C1 segment of cervical spinal cord (tissue), 14 donors: ENCODE data around the gene TRIOBP.
"Not testable (repeated sequence)": the region's sequence is repeated elsewhere in the genome, so short reads cannot be mapped to it uniquely, and the experiment has no call there.

Experiments
- DNase-seq, 14 donors: peaks; one replicate each; lab custom pipeline; 2025; lab: John Stamatoyannopoulos, UW

Gene TRIOBP, protein sequence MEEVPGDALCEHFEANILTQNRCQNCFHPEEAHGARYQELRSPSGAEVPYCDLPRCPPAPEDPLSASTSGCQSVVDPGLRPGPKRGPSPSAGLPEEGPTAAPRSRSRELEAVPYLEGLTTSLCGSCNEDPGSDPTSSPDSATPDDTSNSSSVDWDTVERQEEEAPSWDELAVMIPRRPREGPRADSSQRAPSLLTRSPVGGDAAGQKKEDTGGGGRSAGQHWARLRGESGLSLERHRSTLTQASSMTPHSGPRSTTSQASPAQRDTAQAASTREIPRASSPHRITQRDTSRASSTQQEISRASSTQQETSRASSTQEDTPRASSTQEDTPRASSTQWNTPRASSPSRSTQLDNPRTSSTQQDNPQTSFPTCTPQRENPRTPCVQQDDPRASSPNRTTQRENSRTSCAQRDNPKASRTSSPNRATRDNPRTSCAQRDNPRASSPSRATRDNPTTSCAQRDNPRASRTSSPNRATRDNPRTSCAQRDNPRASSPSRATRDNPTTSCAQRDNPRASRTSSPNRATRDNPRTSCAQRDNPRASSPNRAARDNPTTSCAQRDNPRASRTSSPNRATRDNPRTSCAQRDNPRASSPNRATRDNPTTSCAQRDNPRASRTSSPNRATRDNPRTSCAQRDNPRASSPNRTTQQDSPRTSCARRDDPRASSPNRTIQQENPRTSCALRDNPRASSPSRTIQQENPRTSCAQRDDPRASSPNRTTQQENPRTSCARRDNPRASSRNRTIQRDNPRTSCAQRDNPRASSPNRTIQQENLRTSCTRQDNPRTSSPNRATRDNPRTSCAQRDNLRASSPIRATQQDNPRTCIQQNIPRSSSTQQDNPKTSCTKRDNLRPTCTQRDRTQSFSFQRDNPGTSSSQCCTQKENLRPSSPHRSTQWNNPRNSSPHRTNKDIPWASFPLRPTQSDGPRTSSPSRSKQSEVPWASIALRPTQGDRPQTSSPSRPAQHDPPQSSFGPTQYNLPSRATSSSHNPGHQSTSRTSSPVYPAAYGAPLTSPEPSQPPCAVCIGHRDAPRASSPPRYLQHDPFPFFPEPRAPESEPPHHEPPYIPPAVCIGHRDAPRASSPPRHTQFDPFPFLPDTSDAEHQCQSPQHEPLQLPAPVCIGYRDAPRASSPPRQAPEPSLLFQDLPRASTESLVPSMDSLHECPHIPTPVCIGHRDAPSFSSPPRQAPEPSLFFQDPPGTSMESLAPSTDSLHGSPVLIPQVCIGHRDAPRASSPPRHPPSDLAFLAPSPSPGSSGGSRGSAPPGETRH (N-terminal part only)

DNA sequence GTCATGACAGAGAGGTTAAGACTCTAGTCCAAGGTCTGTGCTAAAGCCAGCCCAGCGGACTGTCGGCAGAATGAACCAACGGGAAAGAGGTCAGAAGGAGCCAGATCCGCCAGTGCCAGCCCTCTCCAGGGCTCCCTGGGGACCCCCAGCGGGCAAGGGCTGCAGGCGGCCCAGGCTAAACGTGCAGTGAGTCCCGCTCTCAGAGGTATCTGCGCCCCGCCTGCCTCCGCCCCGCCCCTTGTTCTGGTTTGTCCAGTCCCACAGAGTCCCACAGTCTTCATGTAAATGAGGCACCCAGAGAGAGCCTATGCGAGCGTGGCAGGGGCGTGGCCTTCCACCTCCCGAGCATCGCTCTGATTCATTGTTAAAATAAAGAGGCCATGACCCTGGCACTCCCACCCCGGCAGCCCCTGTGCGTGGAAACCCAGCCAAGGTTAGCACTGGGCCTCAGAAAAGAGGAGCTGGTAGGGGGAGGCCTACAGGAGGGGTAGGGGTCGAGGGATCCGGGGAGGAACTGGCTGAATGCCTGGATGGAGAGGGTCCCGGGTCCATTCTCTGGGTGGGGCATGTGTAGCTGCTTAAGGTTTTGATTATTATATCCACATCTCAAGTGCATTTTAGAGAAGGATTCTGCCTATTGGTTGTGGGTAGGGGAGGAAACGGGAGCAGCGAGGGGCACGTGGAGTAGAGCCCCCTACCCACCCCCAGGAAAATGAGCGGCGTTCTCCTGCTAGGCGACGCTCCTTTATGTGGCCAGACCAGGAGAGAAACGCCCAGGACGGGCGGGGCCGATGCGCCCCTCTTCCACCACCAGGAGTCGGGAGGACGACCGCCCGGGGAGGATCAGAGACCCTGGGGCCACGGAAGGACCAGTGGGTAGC lies at the start of gene TRIOBP:
TSS of gene TRIOBP (plus strand) at position 392 of the 881 bp plus-strand sequence. CDS start 4,318 bp downstream, outside the sequence.
- DNase-seq: peak in 11 of 14 donors; percentile 9 to 86 (median 57)

DNA sequence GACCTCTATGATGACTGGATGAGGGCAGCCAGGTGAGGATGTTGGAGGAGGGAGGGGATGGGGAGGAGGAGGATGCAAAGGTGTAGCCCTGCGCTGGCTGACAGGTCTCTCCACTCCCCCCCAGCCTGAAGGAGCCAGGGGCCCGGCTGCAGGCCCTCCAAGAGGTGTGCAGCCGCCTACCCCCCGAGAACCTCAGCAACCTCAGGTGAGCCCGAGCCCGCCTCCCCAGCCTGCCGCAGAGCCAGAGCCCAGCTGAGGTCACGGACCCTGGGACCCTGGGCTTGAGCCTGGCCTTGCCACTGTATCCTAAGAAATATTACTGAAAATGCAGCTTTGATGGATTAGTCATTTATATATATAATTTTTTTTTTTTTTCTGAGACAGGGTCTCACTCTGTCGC lies 49.5 kb upstream of the TRIOBP start:
- DNase-seq: no peak

DNA sequence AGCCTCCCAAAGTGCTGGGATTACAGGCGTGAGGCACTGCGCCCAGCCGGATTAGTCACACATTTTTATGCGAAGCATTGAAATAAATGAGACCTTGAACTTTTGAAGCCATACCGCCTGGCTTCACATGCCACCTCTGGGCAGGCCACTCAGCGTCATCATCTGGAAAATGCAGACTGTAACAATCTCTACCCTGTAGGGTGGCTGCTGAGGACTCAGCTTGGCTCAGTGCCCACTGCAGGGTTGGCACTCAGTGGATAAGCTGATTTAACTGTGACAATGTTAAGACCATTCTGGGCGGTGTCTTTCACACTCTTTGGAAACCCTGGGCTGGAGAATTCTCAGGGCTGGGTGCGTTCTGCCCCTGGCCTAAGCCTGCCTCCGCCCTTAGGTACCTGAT lies 48.9 kb upstream of the TRIOBP start:
- DNase-seq: no peak

DNA sequence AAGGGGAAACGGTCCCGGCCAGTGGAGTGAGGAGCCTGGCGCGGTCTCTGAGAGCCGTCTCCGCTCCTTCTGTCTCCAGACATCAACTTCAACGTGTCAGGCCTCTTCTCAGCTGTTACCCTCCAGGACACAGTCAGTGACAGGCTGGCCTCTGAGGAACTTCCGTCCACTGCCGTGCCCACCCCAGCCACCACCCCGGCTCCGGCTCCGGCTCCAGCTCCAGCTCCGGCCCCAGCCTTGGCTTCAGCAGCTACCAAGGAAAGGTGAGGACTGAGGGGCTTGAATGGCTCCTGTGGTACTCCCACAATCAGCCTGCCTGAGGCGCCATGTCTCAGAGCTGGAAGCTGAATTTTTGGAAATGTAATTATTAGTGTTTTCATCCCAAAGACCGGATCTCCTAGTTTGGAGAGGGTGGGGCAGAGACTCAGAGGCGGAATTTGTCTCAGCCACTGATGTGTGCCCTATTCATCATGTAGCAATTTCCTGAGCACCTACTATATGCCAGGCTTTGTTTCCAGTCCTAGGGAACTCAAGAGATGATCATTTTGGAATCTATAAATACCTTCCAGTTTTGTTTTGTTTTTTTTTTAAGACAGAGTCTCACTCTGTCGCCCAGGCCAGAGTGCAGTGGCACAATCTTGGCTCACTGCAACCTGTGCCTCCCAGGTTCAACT lies 46.2 kb upstream of the TRIOBP start:
- no peak for DNase-seq

DNA sequence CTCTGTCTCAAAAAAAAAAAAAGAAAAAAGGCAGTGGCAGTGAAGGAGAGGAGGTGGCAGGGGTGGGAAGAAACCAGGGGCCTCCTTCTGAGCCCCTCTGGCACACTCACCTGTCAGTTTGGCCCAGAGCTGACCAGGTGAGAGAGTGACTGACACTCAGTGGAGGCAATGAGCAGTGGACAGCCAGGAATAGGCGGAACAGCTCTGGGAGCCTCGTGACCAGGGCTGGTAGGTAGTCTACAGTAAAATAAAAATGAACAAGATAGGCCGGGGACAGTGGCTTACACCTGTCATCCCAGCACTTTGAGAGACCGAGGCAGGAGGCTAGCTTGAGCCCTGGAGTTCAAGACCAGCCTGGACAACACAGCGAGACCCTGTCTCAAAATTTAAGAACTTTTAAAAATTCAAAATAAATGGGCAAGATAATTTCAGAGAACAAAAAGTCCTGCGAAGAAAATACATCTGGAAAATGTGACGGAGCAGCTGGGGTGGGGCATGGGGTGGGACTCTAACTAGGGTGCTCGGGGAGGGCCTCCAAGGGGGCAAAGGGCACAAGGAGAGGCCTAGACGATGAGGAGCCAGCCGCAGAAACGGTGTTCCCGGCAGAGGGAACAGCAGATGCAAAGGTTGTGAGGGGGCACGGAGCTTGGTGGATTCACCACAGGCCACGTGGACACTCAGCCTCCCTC lies 42.1 kb upstream of the TRIOBP start:
- no peak for DNase-seq

DNA sequence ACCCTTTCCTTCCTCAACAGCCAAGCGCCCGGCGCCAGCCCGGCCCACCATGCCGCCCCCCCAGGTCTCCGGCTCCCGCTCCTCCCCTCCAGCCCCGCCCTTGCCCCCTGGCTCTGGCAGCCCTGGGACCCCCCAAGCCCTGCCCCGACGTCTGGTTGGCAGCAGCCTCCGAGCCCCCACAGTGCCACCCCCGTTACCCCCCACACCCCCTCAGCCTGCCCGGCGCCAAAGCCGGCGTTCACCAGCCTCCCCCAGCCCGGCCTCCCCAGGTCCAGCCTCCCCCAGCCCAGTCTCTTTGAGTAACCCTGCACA lies 41.6 kb upstream of the TRIOBP start:
- no peak for DNase-seq

DNA sequence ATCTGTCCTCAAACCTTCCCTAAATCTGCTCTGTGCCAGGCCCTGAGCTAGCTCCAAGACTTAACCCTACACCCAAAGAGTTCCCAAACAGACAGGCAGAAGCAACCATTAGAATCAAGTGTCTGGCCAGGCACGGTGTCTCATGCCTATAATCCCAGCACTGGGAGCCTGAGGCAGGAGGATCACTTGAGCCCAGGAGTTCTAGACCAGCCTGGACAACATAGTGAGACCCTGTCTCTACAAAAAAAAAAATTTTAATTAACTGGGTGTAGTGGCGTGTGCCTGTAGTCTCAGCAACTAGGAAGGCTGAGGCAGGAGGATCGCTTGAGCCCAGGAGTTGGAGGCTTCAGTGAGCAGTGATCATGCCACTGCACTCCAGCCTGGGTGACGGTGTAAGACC lies 40.3 kb upstream of the TRIOBP start:
- not testable (repeated sequence) for DNase-seq

DNA sequence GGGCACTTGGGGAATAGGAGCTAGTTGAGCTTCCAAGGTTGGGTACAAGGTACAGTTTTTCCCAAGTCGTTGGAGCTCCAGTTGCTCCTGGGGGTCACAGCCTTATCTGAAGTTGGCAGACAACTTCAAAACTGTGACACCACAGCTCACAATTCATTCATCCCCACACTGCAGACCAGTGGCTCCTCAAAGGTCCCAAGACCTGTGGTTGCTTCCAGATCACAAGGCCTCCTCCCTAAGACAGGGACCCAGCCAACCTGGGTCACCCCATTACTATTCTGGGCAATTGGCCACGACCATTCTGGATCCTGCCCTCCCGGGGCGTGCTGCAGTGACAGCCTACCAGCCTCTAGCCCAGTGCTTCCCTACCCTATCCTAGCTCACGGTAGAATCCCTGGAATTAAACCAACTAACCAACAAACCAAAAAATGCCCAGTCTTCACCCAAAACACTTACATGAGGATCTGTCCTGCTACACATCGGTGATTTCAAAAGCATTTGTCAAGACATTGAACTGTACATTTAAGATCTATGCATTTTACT lies 39.2 kb upstream of the TRIOBP start:
- peak in 1 of 14 donors; percentile 43 for DNase-seq

DNA sequence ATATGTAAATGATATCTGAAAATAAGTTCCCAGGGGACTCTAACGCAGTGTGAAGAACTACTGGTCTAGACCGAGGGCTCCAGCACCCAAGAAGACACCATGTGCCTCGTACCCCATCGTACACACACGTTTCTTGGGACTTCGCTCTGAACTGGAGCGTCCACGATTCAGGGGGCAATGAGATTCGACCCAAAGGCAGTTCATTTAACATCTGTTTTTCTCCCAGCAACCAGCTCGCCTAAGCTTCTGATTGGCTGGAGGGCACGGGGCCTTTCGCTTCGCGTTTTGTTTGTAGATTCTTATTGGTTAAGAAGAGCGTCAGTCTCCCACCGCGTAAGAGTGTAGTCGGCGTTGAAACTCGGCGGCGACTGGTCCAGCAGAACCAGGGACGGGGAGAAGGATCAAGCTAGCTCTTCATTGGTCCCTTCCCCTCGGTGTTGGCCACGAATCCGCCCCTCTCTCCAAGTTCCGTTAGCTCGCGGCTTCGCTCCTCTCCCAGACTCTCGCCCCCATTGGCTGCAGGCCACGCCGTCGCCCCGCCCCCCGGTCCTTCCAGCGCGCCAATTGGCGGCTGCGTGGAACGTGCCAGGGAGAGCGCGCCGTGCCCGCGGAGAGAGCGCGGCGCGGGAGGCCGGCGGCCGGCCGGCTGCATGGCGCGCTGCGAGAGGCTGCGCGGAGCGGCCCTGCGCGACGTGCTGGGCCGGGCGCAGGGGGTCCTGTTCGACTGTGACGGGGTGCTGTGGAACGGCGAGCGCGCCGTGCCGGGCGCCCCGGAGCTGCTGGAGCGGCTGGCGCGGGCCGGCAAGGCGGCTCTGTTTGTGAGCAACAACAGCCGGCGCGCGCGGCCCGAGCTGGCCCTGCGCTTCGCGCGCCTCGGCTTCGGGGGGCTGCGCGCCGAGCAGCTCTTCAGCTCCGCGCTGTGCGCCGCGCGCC lies 38.4 kb upstream of the TRIOBP start, which contains the start of gene PDXP:
TSS of gene PDXP (plus strand) at position 591 of the 933 bp plus-strand sequence. CDS start at position 651, 60 bp downstream.
- peak; percentile 88 to 100 (median 96) for DNase-seq

DNA sequence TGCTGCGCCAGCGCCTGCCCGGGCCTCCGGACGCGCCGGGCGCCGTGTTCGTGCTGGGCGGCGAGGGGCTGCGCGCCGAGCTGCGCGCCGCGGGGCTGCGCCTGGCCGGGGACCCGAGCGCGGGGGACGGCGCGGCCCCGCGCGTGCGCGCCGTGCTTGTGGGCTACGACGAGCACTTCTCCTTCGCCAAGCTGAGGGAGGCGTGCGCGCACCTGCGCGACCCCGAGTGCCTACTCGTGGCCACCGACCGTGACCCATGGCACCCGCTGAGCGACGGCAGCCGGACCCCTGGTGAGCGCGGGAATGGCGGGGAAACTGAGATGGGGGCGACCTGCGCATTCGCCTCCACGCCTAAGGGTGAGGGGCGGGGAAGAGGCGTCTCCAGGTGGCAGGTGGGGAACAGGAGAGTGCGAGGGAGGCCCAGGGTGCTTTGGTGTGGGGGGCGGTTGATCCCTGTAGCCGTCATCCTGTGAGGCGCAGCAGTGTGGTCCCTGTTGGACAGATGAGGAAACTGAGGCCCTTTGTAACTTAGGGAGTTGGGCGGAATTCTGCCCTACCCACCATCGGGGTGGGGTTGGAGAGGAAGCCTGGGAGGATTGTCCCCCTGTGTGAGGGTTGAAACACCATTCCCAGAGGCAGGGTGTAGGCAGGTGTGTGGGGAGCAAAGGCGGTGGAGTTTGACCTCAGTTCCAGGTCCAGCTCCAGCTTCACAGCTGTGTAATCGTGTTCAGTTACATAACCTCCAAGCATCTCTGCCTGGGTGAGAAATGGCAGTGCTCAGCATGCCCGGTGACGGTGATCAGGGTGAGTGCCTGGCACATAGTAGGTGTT lies 37.6 kb upstream of the TRIOBP start:
- peak in 2 of 14 donors; percentile 10 to 29 for DNase-seq

DNA sequence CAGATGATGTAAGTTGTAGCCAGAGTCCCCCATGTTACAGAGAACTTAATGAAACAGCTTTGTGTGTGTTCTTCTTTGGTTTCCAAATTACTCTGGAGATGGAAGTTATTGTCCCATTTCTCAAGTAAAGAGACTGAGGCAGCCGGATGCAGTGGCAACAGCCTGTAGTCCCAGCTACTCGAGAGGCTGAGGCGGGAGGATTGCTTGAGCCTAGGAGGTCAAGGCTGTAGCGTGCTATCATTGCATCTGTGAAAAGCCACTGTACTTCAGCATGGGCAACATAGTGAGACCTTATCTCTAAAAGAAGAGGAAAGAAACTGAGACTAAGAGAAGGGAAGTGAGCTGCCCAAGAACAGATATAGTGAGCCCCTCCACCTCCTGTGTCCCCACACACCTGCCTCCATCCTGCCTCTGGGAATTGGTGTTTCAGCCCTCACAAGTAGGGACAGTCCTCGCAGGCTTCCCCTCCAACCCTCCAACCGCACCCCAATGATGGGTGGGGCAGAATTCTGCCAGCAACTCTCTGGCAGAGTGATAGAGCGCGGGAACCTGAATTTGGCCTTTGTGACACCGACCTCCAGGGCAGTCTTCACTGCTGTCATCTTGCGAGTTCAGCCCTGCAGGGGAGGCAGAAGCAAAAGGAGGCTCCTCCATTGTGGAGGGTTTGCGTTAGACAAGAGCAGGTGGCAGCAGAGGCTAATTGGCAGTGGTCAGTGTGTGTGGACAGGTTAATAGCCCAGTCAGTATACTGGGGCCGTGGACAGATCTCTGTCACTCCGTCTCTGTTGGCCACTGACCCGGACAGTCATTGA lies 36.7 kb upstream of the TRIOBP start:
- peak in 1 of 14 donors; percentile 28 for DNase-seq

DNA sequence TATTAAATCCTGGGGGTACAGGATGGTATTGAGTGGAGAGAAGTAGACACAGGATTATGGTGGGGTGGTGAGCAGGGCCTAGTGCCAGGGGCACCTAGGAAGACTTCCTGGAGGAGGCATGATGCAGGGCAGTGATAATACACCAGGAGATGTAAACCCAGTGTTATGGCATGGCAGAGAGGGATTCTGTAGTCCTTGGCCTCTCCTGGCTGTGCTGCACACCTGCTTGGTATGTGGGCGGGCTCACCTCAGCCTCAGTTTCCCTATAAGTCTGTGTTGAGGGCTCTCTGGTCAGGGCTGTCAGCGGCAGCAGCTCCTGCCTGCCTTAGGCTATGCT lies 36.2 kb upstream of the TRIOBP start:
- no peak for DNase-seq

DNA sequence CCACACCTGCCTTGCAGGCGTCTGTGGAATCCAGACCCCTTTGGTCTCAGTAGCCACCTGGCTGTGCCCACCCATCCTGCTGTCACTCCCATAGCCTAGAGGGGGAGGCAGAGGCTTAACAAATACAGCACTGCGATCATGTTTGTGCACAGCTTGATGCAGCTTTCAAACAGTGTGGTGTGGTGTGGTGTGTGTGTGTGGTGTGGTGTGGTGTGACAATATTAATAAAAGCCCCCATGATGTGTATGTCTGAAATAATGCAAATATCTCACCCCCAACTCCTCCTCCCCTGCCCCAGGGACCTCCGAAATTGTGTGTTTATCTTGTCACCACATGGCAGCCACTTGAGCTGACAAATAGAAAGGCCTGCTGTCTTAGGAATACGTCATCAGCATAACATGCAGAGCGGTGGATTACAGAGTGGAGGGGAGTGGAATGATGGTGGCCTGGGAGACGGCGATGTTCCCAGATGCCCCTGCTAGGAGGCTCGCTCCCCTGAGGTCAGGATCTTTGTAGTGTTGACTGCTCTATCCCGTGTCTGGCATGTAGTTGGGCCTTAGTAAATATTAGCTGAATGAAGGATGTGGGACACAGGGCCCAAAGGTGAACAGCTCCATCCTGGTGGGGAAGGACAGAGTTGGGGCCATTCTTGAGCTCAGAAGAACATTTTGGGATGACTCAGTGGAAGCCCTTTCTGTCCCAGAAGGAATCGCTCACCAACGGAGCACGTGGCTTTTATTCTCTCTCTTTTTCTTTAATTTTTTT lies 35.5 kb upstream of the TRIOBP start:
- DNase-seq: peak in 9 of 14 donors; percentile 27 to 74 (median 66)

DNA sequence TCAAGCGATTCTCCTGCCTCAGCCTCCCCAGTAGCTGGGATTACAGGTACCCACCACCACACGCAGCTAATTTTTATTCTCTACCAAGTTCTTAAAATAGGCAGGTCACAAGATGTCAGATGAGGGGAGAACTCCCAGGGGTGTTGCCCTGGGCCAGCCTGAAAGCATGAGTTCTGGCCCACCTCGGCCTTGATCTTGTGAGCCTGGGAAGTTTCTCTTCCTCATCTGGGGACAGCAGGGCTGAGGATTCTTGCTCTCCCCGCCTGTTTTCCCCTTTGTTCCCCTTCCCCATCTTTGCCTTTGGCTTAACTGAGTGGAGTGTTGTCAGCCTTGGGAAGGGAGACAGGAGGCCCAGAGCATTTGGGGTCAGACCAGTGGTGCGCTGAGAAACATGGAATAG lies 34.8 kb upstream of the TRIOBP start:
- DNase-seq: peak in 1 of 14 donors; percentile 21

DNA sequence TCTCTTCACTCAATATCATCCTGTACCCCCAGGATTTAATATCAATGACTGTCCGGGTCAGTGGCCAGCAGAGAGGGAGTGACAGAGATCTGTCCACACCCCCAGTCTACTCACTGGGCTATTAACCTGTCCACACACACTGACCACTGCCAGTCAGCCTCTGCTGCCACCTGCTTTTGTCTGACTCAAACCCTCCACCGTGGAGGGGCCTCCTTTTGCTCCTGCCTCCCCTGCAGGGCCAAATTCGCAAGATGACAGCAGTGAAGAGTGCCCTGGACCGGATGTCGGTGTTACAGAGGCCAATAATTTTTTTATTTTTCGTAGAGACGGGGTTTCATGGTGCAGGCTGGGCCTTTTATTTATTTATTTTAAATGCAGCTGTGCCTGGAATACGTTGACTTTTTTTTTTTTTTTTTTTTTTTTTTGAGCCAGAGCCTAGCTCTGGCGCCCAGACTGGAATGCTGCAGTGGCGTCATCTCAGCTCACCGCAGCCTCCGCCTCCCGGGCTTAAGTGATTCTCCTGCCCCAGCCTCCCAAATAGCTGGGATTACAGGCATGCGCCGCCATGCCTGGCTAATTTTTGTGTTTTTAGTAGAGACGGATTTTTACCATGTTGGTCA lies 33.2 kb upstream of the TRIOBP start:
- DNase-seq: no peak
